HG02759 (cell line): ENCODE measurements around the gene LUC7L2.
"Not testable (repeated sequence)": the region's sequence is repeated elsewhere in the genome, so short reads cannot be mapped to it uniquely, and the experiment has no call there.

Experiments
- ATAC-seq: cut with Tn5 transposase; IDR thresholded peaks from one replicate; pipeline ENCODE4 v1.9.1; 2021; ENCODE audit warnings: mild to moderate bottlenecking, moderate library complexity; ENCODE audit not compliant: unreplicated experiment

The LUC7L2 gene, protein sequence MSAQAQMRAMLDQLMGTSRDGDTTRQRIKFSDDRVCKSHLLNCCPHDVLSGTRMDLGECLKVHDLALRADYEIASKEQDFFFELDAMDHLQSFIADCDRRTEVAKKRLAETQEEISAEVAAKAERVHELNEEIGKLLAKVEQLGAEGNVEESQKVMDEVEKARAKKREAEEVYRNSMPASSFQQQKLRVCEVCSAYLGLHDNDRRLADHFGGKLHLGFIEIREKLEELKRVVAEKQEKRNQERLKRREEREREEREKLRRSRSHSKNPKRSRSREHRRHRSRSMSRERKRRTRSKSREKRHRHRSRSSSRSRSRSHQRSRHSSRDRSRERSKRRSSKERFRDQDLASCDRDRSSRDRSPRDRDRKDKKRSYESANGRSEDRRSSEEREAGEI

GRCh38 chr7:139359366-139360209 is at the start of gene LUC7L2:
TSS of gene LUC7L2 (plus strand) at chr7:139359894. CDS start at chr7:139360262, 368 bp downstream.
- ATAC-seq, result peak; percentile 78

- ATAC-seq, result no peak
These were observed 41.7 kb upstream of the LUC7L2 start for GRCh38 chr7:139317939-139318505.

- ATAC-seq, result no peak
These were observed 38.5 kb upstream of the LUC7L2 start for GRCh38 chr7:139321071-139321745.

GRCh38 chr7:139324709-139325108 is 35.0 kb upstream of the LUC7L2 start:
- not testable (repeated sequence) for ATAC-seq

GRCh38 chr7:139328375-139328774 is 31.3 kb upstream of the LUC7L2 start:
- no peak for ATAC-seq

- ATAC-seq, result no peak
These were observed 30.6 kb upstream of the LUC7L2 start for GRCh38 chr7:139329119-139329518.

- no peak for ATAC-seq
These were observed 29.2 kb upstream of the LUC7L2 start for GRCh38 chr7:139330333-139331030.

DNA sequence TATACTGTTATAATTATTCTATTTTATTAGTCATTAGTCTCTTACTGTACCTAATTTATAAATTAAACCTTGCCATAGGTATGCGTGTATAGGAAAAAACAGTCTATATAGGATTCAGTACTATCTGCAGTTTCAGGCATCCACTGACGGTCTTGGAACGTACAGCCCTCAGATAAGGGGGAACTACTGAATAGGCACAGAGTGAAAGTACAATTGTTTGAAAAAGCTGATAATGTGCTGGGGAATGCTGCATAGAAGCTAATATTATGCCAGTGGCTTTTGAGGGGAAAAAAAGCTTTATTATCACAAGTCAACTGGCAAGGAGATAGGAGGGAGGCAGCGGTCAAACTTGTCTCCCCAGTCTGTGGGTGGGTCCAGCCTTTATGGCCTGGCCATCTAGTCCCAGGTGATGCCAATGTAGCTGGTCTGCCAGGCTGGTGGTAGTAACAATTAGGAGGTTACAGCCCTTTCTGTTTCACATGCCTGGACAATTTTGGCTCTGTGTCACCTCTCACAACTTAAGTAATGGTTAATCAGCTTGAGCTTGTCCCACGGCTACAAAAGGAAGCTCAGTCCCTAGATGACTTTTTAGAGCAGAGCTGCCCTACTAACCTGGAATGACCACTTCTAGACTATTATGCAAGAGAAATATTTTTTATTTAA is 26.9 kb upstream of the LUC7L2 start:
- no peak for ATAC-seq

GRCh38 chr7:139333443-139333842 is 26.3 kb upstream of the LUC7L2 start:
- ATAC-seq, result not testable (repeated sequence)

GRCh38 chr7:139334399-139335150 is 25.1 kb upstream of the LUC7L2 start:
- no peak for ATAC-seq

DNA sequence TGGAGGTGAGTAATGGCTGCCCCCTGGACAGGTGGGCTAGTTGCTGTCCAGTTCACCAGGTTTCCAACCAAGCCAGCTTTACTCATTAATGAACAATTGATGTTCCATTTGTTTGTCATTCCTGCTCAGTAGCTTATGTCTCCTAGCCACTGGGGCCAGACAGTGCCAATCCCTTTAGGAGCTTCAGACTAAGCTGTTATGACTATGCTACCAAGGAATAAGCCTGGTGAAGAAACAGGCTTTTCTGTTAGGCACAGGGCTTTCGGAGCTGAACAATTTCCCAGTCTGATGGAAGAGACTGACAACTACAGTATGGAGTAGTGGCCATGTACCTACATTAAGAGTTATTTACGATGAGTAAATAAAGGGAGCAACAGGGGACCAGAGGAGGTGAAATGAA is 20.7 kb upstream of the LUC7L2 start:
- no peak for ATAC-seq

DNA sequence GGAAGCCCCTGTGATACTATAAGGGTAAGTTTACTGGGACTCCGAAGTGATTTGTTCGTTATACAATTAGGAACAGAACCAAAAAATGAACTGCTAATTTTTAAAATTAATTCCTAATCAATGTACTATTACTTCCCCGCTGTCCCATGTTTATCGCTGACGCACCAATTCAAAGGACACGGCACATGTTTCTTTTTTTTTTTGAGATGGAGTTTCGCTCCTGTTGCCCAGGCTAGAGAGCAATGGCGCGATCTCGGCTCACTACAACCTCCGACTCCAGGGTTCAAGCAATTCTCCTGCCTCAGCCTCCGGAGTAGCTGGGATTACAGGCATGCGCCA is 20.0 kb upstream of the LUC7L2 start:
- ATAC-seq, result no peak

GRCh38 chr7:139340037-139340807 is 19.5 kb upstream of the LUC7L2 start:
- peak; percentile 85 for ATAC-seq

GRCh38 chr7:139340808-139341057 is 19.0 kb upstream of the LUC7L2 start:
- ATAC-seq, result peak; percentile 3

DNA sequence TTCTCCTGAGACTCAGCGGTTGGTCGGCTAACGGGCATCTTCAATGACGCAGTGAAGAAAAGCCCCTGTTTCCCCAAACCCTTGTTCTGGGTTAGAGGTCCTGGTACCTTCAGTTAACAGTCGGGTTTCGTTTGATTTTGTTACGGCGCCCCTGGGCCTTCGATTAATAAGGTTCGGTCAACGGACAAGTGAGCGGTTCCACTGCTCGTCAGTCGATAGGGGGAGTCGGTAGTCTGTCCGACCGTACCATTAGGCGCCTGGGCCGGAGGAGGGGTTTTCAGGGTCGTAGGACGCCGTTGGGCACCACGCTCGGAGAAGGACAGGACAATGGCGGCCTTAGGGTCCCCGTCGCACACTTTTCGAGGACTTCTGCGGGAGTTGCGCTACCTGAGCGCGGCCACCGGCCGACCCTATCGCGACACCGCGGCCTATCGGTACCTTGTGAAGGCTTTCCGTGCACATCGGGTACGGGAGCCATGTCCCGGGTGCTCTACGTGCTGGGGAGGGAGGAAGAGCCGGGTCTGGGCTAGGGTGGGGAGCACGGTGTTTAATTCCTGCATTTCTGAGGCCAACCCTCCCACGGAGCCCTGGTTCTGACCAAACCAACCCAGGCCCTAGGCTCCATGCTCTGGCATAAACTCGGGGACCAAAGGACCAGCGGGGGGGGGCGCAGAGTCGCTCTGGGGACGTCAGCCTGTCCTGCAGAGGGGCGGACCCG is 18.5 kb upstream of the LUC7L2 start, which contains the start of gene FMC1:
TSS of gene FMC1 (plus strand) at position 280 of the 718 bp plus-strand sequence. CDS start at position 328, 48 bp downstream.
- peak; percentile 47 for ATAC-seq

- ATAC-seq, result no peak
These were observed 17.9 kb upstream of the LUC7L2 start for GRCh38 chr7:139341776-139342226.

- ATAC-seq, result no peak
These were observed 14.7 kb upstream of the LUC7L2 start for GRCh38 chr7:139345042-139345441.

GRCh38 chr7:139351027-139351426 is 8.7 kb upstream of the LUC7L2 start:
- ATAC-seq, result no peak
